Thyroid gland (tissue), 4 donors: Measurements from ENCODE around the gene PLIN3. TPM values are rescaled to one million over a fixed set of nuclear protein-coding genes. Genes with fewer than 3 reads are reported as not detected.
A peak's percentile ranks its signal among the peaks of the same experiment; 100 is the strongest.
"Not testable (repeated sequence)": the region's sequence is repeated elsewhere in the genome, so short reads cannot be mapped to it uniquely, and the experiment has no call there.

ENCODE experiments used
- DNase-seq, 2 donors: peaks; one replicate each; pipeline ENCODE4 v3.0.0-alpha.2; 2019
- H3K27ac ChIP-seq, 3 donors: fragments of 200-600 bp; sonication (generic); 1 replicate in 2 of 3; 2 replicates in 1 of 3; pipeline ENCODE4 v1.5.1; 2016 to 2019; ENCODE audit warnings: mild to moderate bottlenecking in 1 of 3, moderate library complexity in 1 of 3
- H3K27me3 ChIP-seq: fragments of 200-600 bp; sonication (generic); one replicate; pipeline ENCODE4 v1.5.1; 2019
- H3K36me3 ChIP-seq, 2 donors: fragments of 200-600 bp; sonication (generic); one replicate each; pipeline ENCODE4 v1.5.1; 2016 to 2019
- H3K4me1 ChIP-seq, 2 donors: fragments of 200-600 bp; sonication (generic); one replicate each; pipeline ENCODE4 v1.5.1; 2017 to 2019
- H3K4me3 ChIP-seq, 3 donors: fragments of 200-600 bp; sonication (generic); replicated peaks in 1 of 3; 1 replicate in 2 of 3; 2 replicates in 1 of 3; pipeline ENCODE4 v1.5.1; 2016; ENCODE audit warnings: mild to moderate bottlenecking in 1 of 3
- H3K9me3 ChIP-seq: fragments of 200-600 bp; sonication (generic); one replicate; pipeline ENCODE4 v1.5.1; 2017
- CTCF ChIP-seq, 6 experiments: fragments of 200-600 bp in 3 of 6; fragments of 450-650 bp in 3 of 6; sonication (generic) in 3 of 6; IDR thresholded peaks; one replicate each; pipeline ENCODE4 v1.5.1; 2016 to 2019; ENCODE audit warnings: antibody characterized with exemption in 6 of 6, mild to moderate bottlenecking in 2 of 6, inconsistent platforms in 1 of 6, moderate library complexity in 1 of 6
- POLR2A ChIP-seq, 2 donors: fragments of 450-650 bp; IDR thresholded peaks; one replicate each; pipeline ENCODE4 v1.6.1; 2017; ENCODE audit warnings: antibody characterized with exemption in 2 of 2, mild to moderate bottlenecking in 2 of 2, moderate library complexity in 1 of 2
- WGBS, 2 donors: methylation state at CpG; one replicate each; pipeline ENCODE4 v1.1.5; 2017; 5-methylcytosine and 5-hydroxymethylcytosine counted together
- intact Hi-C: fragments of 100-400 bp; cut with DNase I; formaldehyde crosslinking; loops from one replicate; pipeline ENCODE4 v1.15.1; 2023
- total RNA-seq, 4 donors: library from RNA; depleted of rRNA; stranded (reverse); fragments of >200 nt; gene quantifications; one replicate each; pipeline ENCODE4 v1.2.3, GENCODE V29; 2016

Gene PLIN3
- total RNA-seq, 4 donors from 2014 or later = 24.4 to 41.3 (median 38.0) TPM

- Histone ChIP-seq H3K4me3 (no peak overlapping the region), H3K36me3 (peaks cover 15 to 23% of the 10 kb centered on the region in 2 donors), H3K4me1 (no peaks in the 10 kb centered on the region), H3K27ac (no peak overlapping the region), H3K9me3 (no peaks in the 10 kb centered on the region), H3K27me3 (no peaks in the 10 kb centered on the region)
- DNase-seq = no peak
- intact Hi-C loops = no loop called here
- 96 to 97% methylated on average over 17 of the region's 17 CpGs for WGBS, 2 donors
- no peak for TF ChIP-seq POLR2A (IDR thresholded peaks at IDR 0.05)
- no peak for TF ChIP-seq CTCF (IDR thresholded peaks at IDR 0.05)
These were observed 28.3 kb downstream of the PLIN3 start for GRCh38 chr19:4839192-4839591.

GRCh38 chr19:4832776-4833175 is 34.7 kb downstream of the PLIN3 start:
- H3K9me3 ChIP-seq = no peaks in the 10 kb centered on the region
- peaks cover 17 to 23% of the 10 kb centered on the region in 2 donors for H3K4me1 ChIP-seq
- peaks cover 0 to under 1% of the 10 kb centered on the region in 2 donors for H3K36me3 ChIP-seq
- no peak for TF ChIP-seq CTCF (IDR thresholded peaks at IDR 0.05)
- TF ChIP-seq POLR2A (IDR thresholded peaks at IDR 0.05) = no peak
- no peak overlapping the region for H3K27ac ChIP-seq
- WGBS, 2 donors = 88 to 93% methylated on average over 5 of the region's 5 CpGs
- H3K27me3 ChIP-seq = no peaks in the 10 kb centered on the region
- DNase-seq = no peak
- intact Hi-C loops = no loop called here
- H3K4me3 ChIP-seq = no peak overlapping the region

- 28 to 41% methylated on average over 9 of the region's 9 CpGs for WGBS, 2 donors
- H3K9me3 ChIP-seq, H3K27me3 ChIP-seq, intact Hi-C loops, DNase-seq, H3K36me3 ChIP-seq: not testable (repeated sequence)
- peak overlapping the region; percentile 88 to 93 (median 88) for H3K27ac ChIP-seq
- peak overlapping the region; percentile 53 to 99 (median 71) for H3K4me3 ChIP-seq
- peaks cover 17 to 23% of the 10 kb centered on the region in 2 donors for H3K4me1 ChIP-seq
These were observed 35.5 kb downstream of the PLIN3 start for GRCh38 chr19:4831979-4832340.

- TF ChIP-seq POLR2A (IDR thresholded peaks at IDR 0.05) (peak; percentile 29 to 68), CTCF (IDR thresholded peaks at IDR 0.05) (no peak)
- no peaks in the 10 kb centered on the region for H3K9me3 ChIP-seq
- no peaks in the 10 kb centered on the region for H3K27me3 ChIP-seq
- intact Hi-C loops = no loop called here
- 0 to 3% methylated on average over 15 to 39 of the region's 52 CpGs for WGBS, 2 donors
- H3K4me3 ChIP-seq = peak within 1 kb of the TSS; percentile 53 to 99 (median 71)
- H3K27ac ChIP-seq = peak within 1 kb of the TSS; percentile 88 to 93 (median 88)
- H3K36me3 ChIP-seq = no peaks in the 10 kb centered on the region
- H3K4me1 ChIP-seq = peaks cover 17 to 23% of the 10 kb centered on the region in 2 donors
- DNase-seq = peak; percentile 75 to 82
These were observed 36.0 kb downstream of the PLIN3 start, which contains the start of gene TICAM1 for GRCh38 chr19:4831304-4831978. Gene TICAM1, minus strand, starts transcription at chr19:4831712. Its CDS starts 13,335 bp downstream, at chr19:4818377.

GRCh38 chr19:4830768-4831265 is 36.6 kb downstream of the PLIN3 start:
- WGBS, 2 donors = 67 to 79% methylated on average over 6 of the region's 6 CpGs
- TF ChIP-seq POLR2A (IDR thresholded peaks at IDR 0.05) (no peak), CTCF (IDR thresholded peaks at IDR 0.05) (no peak)
- Histone ChIP-seq H3K4me3 (peak overlapping the region; percentile 53 to 99 (median 71)), H3K27me3 (no peaks in the 10 kb centered on the region), H3K36me3 (no peaks in the 10 kb centered on the region), H3K4me1 (peaks cover 17 to 23% of the 10 kb centered on the region in 2 donors), H3K9me3 (no peaks in the 10 kb centered on the region), H3K27ac (peak overlapping the region; percentile 88 to 93 (median 88))
- intact Hi-C loops = no loop called here
- DNase-seq = no peak
